Rectal smooth muscle tissue (tissue), 1 donor: ENCODE data around the gene CTSW.

Experiments
- H3K27ac ChIP-seq: one replicate; pipeline ENCODE4 v1.7.0; 2013; ENCODE audit warnings: low read depth, low read length, inconsistent platforms
- H3K27me3 ChIP-seq: one replicate; pipeline ENCODE4 v1.7.0; 2013; ENCODE audit warnings: low read length; ENCODE audit not compliant: control insufficient read depth, insufficient read depth
- H3K36me3 ChIP-seq: one replicate; pipeline ENCODE4 v1.7.0; 2013; ENCODE audit warnings: low read length; ENCODE audit not compliant: control insufficient read depth, insufficient read depth
- H3K4me1 ChIP-seq: one replicate; pipeline ENCODE4 v1.7.0; 2013; ENCODE audit warnings: low read length; ENCODE audit not compliant: control insufficient read depth, insufficient read depth
- H3K4me3 ChIP-seq: one replicate; pipeline ENCODE4 v1.7.0; 2013; ENCODE audit warnings: low read length
- H3K9ac ChIP-seq: one replicate; pipeline ENCODE4 v1.7.0; 2013; ENCODE audit warnings: low read length

CTSW gene

DNA sequence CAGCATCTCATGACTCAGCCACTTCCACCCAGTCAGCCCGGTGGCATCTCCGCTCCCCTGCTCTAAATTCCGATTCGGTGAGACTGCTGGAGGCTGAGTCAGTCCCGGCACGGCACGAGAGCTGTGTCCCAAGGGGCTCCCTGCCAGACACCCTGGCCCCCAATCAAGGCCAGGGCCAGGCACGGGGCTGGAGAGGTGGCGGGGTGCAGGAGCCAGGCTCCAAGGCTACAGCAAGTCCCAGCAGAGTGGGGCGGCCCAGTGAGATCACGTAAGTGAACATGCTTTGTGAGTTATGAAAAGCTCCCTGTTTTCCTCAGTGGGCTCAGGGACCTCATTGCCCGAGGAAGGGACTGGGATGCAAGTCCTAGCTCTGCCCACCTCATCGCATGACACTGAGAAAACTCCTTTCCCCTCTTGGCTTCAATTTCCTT is 36.2 kb downstream of the CTSW start:
- Histone ChIP-seq H3K4me1 (peaks cover 39% of the 10 kb centered on the region), H3K36me3 (peaks cover 3% of the 10 kb centered on the region), H3K27ac (peak overlapping the region; percentile 88), H3K4me3 (peak overlapping the region; percentile 14), H3K9ac (no peak overlapping the region), H3K27me3 (no peaks in the 10 kb centered on the region)

DNA sequence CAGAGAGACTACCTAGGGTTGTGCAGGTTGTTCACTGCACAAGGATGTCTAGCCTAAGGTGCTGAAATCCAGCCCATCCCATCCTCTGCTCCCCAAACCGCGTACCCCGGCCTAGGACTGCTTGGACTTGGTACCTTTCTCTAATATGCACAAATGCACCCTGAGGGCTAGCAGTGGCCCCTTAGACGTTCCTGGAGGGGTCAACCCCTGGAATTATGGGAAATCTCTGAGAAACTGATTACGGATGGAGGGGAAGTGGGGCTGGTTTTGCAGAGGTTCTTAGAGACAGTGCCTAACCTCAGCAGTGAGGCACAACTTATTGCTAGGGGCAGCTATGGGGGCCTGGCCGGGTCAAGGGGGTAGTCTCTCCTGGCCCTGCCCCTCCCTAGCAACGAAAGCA is 36.8 kb downstream of the CTSW start:
- peaks cover 39% of the 10 kb centered on the region for H3K4me1 ChIP-seq
- H3K36me3 ChIP-seq = peaks cover 4% of the 10 kb centered on the region
- no peaks in the 10 kb centered on the region for H3K27me3 ChIP-seq
- H3K27ac ChIP-seq = peak overlapping the region; percentile 88
- H3K9ac ChIP-seq = no peak overlapping the region
- no peak overlapping the region for H3K4me3 ChIP-seq

DNA sequence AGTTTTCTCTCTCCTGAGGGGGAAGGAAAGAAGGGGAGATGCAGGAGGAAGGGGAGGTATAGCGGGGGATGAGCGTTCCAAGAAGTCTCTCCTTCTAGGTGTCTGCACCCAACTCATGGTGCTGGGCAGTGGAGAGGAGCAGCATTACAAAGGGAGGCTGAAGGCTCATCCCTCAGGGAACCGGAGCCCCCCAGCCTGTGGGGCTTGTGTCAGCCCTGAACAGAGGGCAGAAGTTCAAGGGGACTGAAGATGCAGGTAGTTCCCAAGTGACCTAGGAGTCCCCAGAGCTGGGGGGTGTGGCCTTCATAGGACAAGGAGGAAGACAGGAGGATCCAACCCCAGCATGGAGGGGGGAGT is 37.4 kb downstream of the CTSW start:
- H3K4me3 ChIP-seq = peak overlapping the region; percentile 97
- H3K36me3 ChIP-seq = peaks cover 4% of the 10 kb centered on the region
- peaks cover 34% of the 10 kb centered on the region for H3K4me1 ChIP-seq
- no peak overlapping the region for H3K9ac ChIP-seq
- H3K27ac ChIP-seq = peak overlapping the region; percentile 88
- no peaks in the 10 kb centered on the region for H3K27me3 ChIP-seq

DNA sequence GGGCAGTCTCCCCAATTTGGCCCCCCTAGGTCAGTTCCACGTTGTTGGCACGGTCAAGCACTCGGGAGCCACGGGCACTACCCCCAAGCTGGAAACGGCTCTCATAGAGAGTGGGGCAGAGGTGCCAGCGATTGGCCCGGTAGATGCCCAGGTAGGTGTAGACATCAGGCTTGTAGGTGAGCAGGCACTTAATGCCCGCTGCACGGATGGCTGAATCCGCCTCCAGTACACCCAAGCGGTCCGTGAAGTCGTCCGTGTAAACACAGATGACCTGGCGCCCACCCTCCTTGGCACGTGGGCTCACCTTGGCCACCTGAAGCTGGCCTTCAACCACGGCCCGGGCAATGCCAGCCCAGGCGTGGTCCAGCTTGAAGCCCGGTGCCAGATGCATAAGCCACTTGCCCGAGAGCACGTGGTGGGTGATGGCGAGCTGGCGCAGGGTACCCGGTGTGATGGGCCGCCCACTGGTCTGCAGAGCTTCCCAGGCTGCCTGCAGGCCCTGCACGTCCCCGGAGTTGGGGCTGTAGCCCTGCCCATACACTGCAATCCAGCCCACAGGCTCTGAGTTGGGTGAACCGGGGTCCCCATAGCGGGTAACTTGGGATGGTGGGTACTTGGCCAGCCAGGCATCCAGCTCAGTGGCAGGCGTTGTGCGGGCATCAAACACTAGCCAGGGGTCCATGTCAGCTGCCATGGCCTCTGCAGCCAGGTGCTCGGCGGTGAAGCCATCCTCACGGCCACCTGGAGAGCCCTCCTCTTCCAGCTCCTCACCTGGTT is 38.0 kb downstream of the CTSW start:
- Histone ChIP-seq H3K9ac (peak overlapping the region; percentile 70), H3K4me3 (peak overlapping the region; percentile 97), H3K27me3 (no peaks in the 10 kb centered on the region), H3K36me3 (peaks cover 7% of the 10 kb centered on the region), H3K4me1 (peaks cover 33% of the 10 kb centered on the region), H3K27ac (peak overlapping the region; percentile 94)

DNA sequence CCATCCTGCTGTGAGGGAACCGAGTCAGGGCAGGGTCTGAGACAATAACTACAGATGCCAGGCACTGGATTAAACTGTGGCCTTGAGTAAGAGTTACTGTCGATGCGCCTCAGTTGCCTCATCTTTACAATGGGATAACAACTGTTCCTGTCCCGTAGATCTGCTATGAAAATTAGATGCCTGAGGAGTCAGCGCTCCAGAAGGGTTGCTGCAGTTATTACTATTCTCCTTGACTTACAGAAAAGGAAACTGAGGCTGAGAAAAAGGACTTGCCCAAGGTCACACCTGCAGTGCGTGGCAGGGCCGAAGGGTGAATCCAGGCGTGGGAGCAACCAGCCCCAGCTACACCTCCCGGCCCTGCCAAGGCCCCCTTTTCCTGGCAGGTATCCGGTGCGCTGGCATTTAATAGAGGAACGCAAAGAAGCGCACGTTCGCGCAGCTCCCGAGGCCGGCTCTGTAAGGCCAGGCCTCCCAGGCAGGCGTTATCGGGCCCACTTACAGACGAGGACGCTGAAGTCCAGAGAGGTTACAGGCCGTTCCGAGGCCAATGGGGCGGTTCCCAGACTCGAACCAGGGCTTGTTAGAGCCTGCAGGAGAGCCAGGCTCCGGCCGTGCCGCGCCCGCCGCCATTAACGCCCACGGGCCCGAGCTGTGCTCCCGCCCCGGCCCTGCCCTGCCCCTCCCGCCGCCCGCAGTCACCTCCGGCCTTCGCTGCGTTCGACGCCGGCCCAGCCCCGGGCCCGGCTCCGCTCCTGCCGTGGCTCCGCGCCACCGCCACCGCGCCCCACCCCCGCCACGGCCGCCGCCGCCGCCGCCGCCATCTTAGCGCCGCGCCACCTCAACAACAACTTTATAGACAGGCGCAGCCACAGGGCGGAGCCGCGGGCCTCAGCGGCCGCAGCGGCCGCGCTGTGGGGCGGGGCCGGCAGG is 38.8 kb downstream of the CTSW start, which contains the start of gene C11orf68:
Gene C11orf68 (minus strand): TSS at position 852 of the 930 bp plus-strand sequence. CDS start 31 bp downstream, at position 821.
- H3K9ac ChIP-seq = peak within 1 kb of the TSS; percentile 70
- H3K4me1 ChIP-seq = peaks cover 33% of the 10 kb centered on the region
- peaks cover 9% of the 10 kb centered on the region for H3K36me3 ChIP-seq
- H3K27me3 ChIP-seq = no peaks in the 10 kb centered on the region
- H3K27ac ChIP-seq = peak within 1 kb of the TSS; percentile 94
- peak within 1 kb of the TSS; percentile 97 for H3K4me3 ChIP-seq

DNA sequence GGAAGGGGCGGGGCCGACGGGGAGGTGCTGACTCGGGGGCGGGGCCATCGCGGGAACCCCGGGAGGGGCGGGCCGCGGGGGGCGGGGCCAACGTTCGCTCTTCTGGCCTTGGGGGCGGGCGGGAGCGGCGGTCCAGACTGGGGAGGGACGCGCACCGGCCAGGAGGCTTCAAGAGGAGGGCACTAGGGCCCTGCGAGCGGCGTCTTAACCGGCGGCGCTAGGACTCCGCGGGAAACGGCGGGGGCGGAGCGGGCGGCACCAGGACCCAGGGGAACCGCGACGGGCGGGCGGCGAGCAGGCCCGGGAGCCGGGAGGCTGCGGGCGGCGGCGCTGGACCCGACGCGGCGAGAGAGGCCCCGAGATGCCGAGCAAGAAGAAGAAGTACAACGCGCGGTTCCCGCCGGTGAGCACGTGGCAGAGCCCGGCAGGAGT is 39.5 kb downstream of the CTSW start, which contains the start of gene DRAP1:
Gene DRAP1 (plus strand): TSS at position 286 of the 432 bp plus-strand sequence. CDS start 76 bp downstream, at position 362.
- H3K27me3 ChIP-seq = no peaks in the 10 kb centered on the region
- H3K4me3 ChIP-seq = peak within 1 kb of the TSS; percentile 97
- H3K27ac ChIP-seq = peak within 1 kb of the TSS; percentile 94
- peaks cover 33% of the 10 kb centered on the region for H3K4me1 ChIP-seq
- peak within 1 kb of the TSS; percentile 70 for H3K9ac ChIP-seq
- H3K36me3 ChIP-seq = peaks cover 9% of the 10 kb centered on the region

DNA sequence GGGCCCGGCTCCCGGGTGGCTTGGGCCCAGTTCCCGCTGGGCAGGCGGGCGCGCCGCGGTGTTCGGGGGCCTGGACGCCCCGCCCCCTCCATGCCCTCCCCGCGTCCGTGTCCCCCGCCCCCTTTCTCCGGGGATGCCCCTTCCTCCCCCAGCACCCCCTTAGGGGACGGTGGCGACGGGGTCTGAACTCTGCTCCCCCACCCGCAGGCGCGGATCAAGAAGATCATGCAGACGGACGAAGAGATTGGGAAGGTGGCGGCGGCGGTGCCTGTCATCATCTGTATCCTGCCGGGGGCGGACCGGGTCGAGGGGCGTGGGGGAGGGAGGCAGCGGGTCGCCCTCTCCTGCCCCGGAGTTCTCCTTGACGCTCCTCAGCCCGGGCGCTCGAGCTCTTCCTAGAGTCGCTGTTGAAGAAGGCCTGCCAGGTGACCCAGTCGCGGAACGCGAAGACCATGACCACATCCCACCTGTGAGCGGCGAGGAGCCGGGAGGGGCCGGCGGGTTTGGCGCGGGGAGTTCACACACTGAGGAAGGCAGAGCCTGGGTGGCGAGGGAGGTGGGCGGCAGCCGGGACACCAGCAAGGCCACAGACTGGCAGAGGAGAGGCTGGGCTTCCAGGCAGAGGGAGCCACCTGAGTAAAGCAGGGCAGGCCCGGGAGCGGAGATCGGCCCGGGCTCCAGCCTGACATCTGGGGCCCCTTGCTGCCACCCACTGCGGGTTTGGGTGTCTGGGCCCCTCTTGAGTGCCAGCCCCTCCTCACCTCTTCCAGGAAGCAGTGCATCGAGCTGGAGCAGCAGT is 40.1 kb downstream of the CTSW start:
- Histone ChIP-seq H3K9ac (peak overlapping the region; percentile 67), H3K27ac (peak overlapping the region; percentile 83), H3K4me1 (peaks cover 33% of the 10 kb centered on the region), H3K36me3 (peaks cover 9% of the 10 kb centered on the region), H3K27me3 (no peaks in the 10 kb centered on the region), H3K4me3 (peak overlapping the region; percentile 84)

DNA sequence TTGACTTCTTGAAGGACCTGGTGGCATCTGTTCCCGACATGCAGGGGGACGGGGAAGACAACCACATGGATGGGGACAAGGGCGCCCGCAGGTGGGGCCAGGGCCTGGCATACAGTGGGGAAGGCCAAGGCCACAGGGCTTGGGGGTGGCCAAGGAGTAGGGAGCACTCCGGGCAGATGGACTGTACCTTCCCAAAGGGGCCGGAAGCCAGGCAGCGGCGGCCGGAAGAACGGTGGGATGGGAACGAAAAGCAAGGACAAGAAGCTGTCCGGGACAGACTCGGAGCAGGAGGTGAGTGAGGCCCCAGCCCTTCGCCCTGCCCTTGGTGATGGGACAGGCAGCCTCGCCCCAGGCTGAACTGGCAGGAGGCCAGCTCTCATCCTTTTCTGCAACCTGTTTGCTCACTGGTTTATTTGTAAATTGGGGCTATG is 40.8 kb downstream of the CTSW start:
- Histone ChIP-seq H3K9ac (peak overlapping the region; percentile 67), H3K27me3 (no peaks in the 10 kb centered on the region), H3K4me1 (peaks cover 27% of the 10 kb centered on the region), H3K4me3 (peak overlapping the region; percentile 84), H3K27ac (no peak overlapping the region), H3K36me3 (peaks cover 12% of the 10 kb centered on the region)

DNA sequence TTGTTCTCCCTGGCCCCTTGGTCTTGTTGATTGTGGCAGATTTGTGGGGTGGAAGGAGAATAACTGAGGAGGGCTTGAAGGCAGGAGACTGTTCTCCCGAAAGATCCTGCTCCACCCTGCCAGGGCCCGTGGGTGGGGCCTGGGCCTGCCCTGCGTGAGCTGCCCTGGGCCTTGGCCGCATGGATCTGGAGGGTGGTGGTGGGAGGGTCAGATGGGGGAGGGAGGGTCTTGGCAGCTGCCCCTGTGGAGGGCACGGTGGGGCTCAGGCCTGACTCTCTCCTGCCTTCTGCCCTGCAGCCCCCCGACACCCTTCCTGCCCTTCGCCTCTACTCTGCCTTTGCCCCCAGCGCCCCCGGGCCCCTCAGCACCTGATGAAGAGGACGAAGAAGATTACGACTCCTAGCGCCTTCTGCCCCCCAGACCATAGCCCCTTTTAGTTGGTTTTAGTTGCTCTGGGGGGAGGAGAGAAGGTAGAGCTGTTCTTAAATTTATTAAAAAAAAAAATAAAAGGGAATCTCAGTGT is 41.5 kb downstream of the CTSW start:
- peaks cover 22% of the 10 kb centered on the region for H3K4me1 ChIP-seq
- H3K36me3 ChIP-seq = peaks cover 12% of the 10 kb centered on the region
- no peaks in the 10 kb centered on the region for H3K27me3 ChIP-seq
- no peak overlapping the region for H3K4me3 ChIP-seq
- H3K9ac ChIP-seq = no peak overlapping the region
- no peak overlapping the region for H3K27ac ChIP-seq

DNA sequence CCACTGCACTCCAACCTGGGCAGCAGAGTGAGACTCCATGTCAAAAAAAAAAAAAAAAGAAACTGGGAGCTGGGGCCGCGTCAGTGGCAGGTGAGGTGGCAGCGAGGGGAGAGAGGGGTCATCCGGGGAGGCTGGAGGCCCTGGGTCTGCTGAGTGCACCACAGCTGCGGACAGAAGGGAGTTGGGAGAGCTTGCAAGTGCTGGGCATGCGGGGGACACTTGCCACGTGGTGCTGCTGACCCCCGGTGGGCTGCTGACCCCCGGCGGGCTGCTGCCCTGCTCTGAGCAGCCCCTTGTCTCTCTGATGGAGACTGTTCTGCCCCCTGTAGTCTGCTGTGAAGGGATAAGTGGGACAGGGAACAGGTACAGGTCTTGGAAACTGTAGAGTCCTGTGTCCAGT is 42.2 kb downstream of the CTSW start:
- Histone ChIP-seq H3K4me1 (peaks cover 18% of the 10 kb centered on the region), H3K27ac (no peak overlapping the region)

DNA sequence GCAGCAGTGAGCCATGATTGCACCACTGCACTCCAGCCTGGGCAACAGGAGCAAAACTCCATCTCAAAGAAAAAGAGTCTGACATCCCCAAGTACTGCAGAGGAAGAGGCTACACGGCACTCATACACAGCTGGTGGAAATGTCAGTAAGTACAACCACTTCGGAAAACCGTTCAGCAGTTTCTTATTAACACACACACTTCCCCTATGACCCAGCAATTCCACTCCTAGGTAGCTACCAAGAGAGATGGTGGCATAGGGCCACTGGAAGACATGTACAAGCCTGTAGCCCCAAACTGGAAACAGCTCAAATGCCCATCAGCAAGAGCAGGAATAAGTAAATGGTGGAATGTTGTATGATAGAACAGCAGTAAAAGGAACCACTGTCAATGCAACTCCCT is 42.9 kb downstream of the CTSW start:
- no peak overlapping the region for H3K9ac ChIP-seq
- H3K4me3 ChIP-seq = no peak overlapping the region
- peaks cover 12% of the 10 kb centered on the region for H3K36me3 ChIP-seq
- no peak overlapping the region for H3K27ac ChIP-seq
- no peaks in the 10 kb centered on the region for H3K27me3 ChIP-seq
- peaks cover 11% of the 10 kb centered on the region for H3K4me1 ChIP-seq

More for the DNA sequence above, 42.2 kb downstream of the CTSW start:
- H3K9ac ChIP-seq = no peak overlapping the region
- H3K27me3 ChIP-seq = no peaks in the 10 kb centered on the region
- peaks cover 12% of the 10 kb centered on the region for H3K36me3 ChIP-seq
- no peak overlapping the region for H3K4me3 ChIP-seq
